Measurements from ENCODE around the gene PRRC2A.

Gene PRRC2A

GRCh38 chr6:31620586-31621319 lies at the start of gene PRRC2A:
Gene PRRC2A, plus strand, starts transcription at chr6:31620715. Its CDS starts 2,075 bp downstream, at chr6:31622790.
- DNase-seq (ENCODE audit: low read depth), result no peak
- no peak for TF ChIP-seq CTCF (IDR thresholded peaks at IDR 0.05; ENCODE audit: control insufficient read depth, extremely low read depth, insufficient read depth)
- H3K4me3 ChIP-seq (ENCODE audit: low read depth, low read length), result peak within 1 kb of the TSS; percentile 99

- no peak for DNase-seq (ENCODE audit: low read depth)
- no peak within 1 kb of the TSS for H3K4me3 ChIP-seq (ENCODE audit: low read depth, low read length)
- no peak for TF ChIP-seq CTCF (IDR thresholded peaks at IDR 0.05; ENCODE audit: control insufficient read depth, extremely low read depth, insufficient read depth)
Observed at GRCh38 chr6:31572041-31572911, 48.2 kb upstream of the PRRC2A start, which contains the start of gene LTA. Gene LTA, plus strand, starts transcription at chr6:31572289. Its CDS starts 454 bp downstream, at chr6:31572743.

- TF ChIP-seq CTCF (IDR thresholded peaks at IDR 0.05; ENCODE audit: control insufficient read depth, extremely low read depth, insufficient read depth), result no peak
Observed at GRCh38 chr6:31573239-31574105, 47.0 kb upstream of the PRRC2A start.

GRCh38 chr6:31574106-31575061 lies 46.1 kb upstream of the PRRC2A start:
- no peak for DNase-seq (ENCODE audit: low read depth)
- no peak overlapping the region for H3K4me3 ChIP-seq (ENCODE audit: low read depth, low read length)
- TF ChIP-seq CTCF (IDR thresholded peaks at IDR 0.05; ENCODE audit: control insufficient read depth, extremely low read depth, insufficient read depth), result no peak

More at GRCh38 chr6:31573239-31574105, 47.0 kb upstream of the PRRC2A start:
- no peak overlapping the region for H3K4me3 ChIP-seq (ENCODE audit: low read depth, low read length)
- DNase-seq (ENCODE audit: low read depth), result no peak

GRCh38 chr6:31575335-31575901 lies 45.1 kb upstream of the PRRC2A start, which contains the start of gene TNF:
Gene TNF, plus strand, starts transcription at chr6:31575565. Its CDS starts 177 bp downstream, at chr6:31575742.
- DNase-seq (ENCODE audit: low read depth), result no peak
- no peak within 1 kb of the TSS for H3K4me3 ChIP-seq (ENCODE audit: low read depth, low read length)
- TF ChIP-seq CTCF (IDR thresholded peaks at IDR 0.05; ENCODE audit: control insufficient read depth, extremely low read depth, insufficient read depth), result no peak

Measured in LNCaP clone FGC (cell line).